Measurements from ENCODE around the gene TANC2.

GRCh38 chr17:62949036-62949435, 17.0 kb upstream of the TANC2 start:
- no peak for TF ChIP-seq YY1 (IDR thresholded peaks at IDR 0.05; ENCODE audit: insufficient read depth, insufficient read length)
- TF ChIP-seq SUZ12 (IDR thresholded peaks at IDR 0.05; ENCODE audit: extremely low read depth, insufficient read depth, insufficient read length): no peak

Data from NT2/D1 (cell line).